Thyroid gland (tissue), 4 donors: ENCODE results near the gene SPATA1.

Experiments
- POLR2A ChIP-seq, 2 donors: fragments of 450-650 bp; IDR thresholded peaks; one replicate each; pipeline ENCODE4 v1.6.1; 2017; ENCODE audit warnings: antibody characterized with exemption in 2 of 2, mild to moderate bottlenecking in 2 of 2, moderate library complexity in 1 of 2
- TF ChIP-seq, protein P1 (sequence below), 6 experiments: fragments of 200-600 bp in 3 of 6; fragments of 450-650 bp in 3 of 6; sonication (generic) in 3 of 6; IDR thresholded peaks; one replicate each; pipeline ENCODE4 v1.5.1; 2016 to 2019; ENCODE audit warnings: antibody characterized with exemption in 6 of 6, mild to moderate bottlenecking in 2 of 6, inconsistent platforms in 1 of 6, moderate library complexity in 1 of 6

DNA sequence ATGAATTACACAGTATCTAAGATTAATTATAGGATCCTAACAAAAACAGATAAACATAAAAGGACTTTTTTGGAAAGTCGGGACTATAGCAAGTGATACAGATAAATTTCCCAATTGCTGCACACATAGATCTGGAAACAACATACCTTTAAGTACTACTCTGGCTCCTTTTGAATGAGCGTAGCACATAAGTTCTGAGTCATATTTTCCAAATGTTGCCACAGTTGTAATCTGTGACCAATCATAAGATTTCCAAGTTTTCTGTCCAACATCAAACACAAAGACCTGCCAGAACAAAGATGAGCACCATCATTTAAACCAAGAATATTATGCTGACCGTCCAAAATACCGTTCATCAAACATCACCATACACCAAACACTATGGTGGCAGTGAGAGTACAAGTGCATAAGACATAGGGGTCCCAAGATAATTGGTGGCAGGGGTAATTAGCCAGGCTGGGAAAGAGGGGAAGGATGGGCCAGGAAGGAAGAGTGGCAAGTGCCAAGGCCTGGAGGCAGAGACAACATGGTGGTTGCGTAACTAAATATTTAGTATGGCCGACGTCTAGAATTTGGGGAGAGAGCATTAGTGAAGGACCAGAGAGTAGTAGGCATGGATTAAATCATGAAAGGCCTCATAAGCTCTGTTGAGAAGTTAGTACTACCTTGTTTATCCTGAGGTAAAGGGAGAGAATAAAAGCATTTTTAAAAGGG lies 64.4 kb downstream of the SPATA1 start:
- TF ChIP-seq, protein P1, sequence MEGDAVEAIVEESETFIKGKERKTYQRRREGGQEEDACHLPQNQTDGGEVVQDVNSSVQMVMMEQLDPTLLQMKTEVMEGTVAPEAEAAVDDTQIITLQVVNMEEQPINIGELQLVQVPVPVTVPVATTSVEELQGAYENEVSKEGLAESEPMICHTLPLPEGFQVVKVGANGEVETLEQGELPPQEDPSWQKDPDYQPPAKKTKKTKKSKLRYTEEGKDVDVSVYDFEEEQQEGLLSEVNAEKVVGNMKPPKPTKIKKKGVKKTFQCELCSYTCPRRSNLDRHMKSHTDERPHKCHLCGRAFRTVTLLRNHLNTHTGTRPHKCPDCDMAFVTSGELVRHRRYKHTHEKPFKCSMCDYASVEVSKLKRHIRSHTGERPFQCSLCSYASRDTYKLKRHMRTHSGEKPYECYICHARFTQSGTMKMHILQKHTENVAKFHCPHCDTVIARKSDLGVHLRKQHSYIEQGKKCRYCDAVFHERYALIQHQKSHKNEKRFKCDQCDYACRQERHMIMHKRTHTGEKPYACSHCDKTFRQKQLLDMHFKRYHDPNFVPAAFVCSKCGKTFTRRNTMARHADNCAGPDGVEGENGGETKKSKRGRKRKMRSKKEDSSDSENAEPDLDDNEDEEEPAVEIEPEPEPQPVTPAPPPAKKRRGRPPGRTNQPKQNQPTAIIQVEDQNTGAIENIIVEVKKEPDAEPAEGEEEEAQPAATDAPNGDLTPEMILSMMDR (IDR thresholded peaks at IDR 0.05) = no peak
- no peak for TF ChIP-seq POLR2A (IDR thresholded peaks at IDR 0.05)
